Breast epithelium (tissue), 3 donors: ENCODE results near the gene EXPH5.

Experiments used
- POLR2AphosphoS5 ChIP-seq, 3 donors: sonication (generic); formaldehyde crosslinking; IDR thresholded peaks; one replicate each; pipeline ENCODE4 v1.6.1; 2017; ENCODE audit warnings: antibody characterized with exemption in 3 of 3
- TF ChIP-seq, protein P1 (sequence below), 3 donors: fragments of 450-650 bp; IDR thresholded peaks; one replicate each; pipeline ENCODE4 v1.5.1; 2016 to 2017; ENCODE audit warnings: antibody characterized with exemption in 3 of 3, mild to moderate bottlenecking in 3 of 3, moderate library complexity in 3 of 3

- TF ChIP-seq, protein P1, sequence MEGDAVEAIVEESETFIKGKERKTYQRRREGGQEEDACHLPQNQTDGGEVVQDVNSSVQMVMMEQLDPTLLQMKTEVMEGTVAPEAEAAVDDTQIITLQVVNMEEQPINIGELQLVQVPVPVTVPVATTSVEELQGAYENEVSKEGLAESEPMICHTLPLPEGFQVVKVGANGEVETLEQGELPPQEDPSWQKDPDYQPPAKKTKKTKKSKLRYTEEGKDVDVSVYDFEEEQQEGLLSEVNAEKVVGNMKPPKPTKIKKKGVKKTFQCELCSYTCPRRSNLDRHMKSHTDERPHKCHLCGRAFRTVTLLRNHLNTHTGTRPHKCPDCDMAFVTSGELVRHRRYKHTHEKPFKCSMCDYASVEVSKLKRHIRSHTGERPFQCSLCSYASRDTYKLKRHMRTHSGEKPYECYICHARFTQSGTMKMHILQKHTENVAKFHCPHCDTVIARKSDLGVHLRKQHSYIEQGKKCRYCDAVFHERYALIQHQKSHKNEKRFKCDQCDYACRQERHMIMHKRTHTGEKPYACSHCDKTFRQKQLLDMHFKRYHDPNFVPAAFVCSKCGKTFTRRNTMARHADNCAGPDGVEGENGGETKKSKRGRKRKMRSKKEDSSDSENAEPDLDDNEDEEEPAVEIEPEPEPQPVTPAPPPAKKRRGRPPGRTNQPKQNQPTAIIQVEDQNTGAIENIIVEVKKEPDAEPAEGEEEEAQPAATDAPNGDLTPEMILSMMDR (IDR thresholded peaks at IDR 0.05) = no peak
- no peak for TF ChIP-seq POLR2AphosphoS5 (IDR thresholded peaks at IDR 0.05)
Observed at GRCh38 chr11:108512708-108513107, 80.9 kb downstream of the EXPH5 start.
